SKM-1 treated with dmso at 0.1 percent for 144 hours (cell line): ENCODE measurements around the gene EYA2.
"Not testable (repeated sequence)": the region's sequence is repeated elsewhere in the genome, so short reads cannot be mapped to it uniquely, and the experiment has no call there.

Source experiments
- DNase-seq: peaks from one replicate; lab custom pipeline; 2025; ENCODE audit not compliant: unreplicated experiment; lab: John Stamatoyannopoulos, UW

Gene EYA2

GRCh38 chr20:46951840-46952497 is 57.3 kb downstream of the EYA2 start:
- DNase-seq: no peak

- DNase-seq: no peak
These were observed 59.0 kb downstream of the EYA2 start for GRCh38 chr20:46953596-46953995.

GRCh38 chr20:46954490-46955038 is 59.9 kb downstream of the EYA2 start:
- no peak for DNase-seq

DNA sequence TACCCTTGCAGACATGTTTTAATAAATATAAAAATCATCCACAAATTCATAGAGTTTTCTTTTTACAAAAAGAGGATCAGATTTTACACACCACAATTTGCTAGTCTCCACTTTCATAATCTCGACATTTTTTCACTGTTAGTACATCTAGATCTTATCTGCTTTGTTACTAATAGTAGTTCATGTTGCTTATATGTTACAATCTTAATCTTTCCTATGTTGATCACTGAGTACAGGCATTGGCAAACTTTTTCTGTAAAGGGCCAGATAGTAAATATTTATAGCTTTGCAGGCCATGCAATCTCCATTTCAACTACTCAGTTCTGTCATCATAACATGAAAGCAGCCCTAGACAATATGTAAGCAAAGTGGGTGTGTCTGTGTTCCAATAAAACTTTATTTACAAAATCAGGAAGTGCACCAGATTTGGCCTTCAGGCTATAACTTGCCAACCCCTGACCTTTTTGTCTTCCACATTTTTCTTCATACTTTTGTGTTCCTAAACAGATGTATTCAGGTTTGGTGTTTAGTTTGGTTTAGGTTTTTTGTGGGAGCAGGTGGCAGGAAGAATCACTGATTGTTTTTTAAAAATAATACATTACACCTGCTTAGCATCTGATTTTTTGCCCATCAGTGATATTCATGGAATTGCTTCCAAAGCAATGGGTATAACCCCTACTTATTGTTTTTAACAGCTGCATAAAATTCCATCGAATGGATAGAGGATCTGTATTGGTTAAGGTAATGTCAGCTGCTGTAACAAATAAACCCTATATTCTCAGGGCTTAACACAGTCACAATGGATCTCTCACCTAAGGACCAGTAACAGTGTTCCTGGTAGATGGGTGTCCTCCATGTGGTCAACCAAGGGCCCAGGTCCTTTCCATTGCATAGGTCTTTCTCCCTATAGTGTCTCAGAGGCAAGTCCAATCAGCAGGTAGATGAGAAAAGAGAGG is 61.2 kb downstream of the EYA2 start:
- no peak for DNase-seq

GRCh38 chr20:46959081-46959692 is 64.5 kb downstream of the EYA2 start:
- no peak for DNase-seq

GRCh38 chr20:46959821-46960220 is 65.2 kb downstream of the EYA2 start:
- no peak for DNase-seq

GRCh38 chr20:46960536-46960935 is 65.9 kb downstream of the EYA2 start:
- no peak for DNase-seq

DNA sequence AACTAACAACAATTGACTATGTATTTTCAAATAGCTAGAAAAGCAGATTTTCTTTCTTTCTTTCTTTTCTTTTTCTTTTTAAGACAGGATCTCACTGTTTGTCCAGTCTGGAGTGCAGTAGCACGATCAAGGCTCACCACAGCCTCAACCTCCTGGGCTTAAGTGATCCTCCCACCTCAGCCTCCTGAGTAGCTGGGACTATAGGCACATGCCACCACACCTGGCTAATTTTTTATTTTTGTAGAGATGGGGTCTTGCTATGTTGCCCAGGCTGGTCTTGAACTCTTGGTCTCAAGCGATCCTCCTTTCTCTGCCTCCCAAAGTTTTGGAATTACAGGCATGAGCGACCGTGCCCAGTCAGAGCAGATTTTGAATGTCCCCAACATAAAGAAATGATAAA is 67.3 kb downstream of the EYA2 start:
- DNase-seq: not testable (repeated sequence)

DNA sequence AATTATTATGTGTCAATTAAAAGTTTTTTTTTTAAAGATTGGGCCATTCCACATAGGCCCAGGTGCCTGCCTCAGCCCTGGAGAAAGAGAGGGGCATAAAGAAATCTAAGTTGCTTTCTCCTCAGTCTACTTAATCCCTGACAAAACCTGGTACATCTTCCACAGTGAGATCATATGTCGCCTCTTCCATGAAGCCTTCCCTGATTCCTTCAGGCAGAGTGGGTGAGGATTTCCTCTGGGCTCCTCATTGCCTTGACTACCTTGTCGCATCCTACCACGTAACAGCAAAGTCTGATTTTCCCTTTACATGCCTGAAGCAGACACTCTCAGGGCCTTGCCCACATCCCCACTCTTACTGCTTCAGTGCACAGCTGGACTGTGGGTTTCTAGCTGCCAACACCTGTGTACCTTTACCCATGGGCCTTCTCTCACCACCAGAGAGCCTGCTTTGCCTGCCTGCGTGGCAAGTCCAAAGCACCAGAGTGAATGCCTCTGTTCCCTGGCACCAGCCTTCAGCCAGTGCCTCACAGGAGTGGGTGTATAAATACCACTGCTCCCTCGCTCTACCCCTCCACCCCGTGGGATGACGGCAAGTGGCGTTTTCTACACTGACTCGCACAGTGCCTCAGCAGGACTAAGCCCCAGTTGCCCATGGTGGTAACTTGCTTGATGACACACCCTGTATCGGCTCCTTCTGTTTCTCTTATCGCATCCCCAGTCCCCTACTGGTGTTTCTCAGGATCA is 68.0 kb downstream of the EYA2 start:
- no peak for DNase-seq

DNA sequence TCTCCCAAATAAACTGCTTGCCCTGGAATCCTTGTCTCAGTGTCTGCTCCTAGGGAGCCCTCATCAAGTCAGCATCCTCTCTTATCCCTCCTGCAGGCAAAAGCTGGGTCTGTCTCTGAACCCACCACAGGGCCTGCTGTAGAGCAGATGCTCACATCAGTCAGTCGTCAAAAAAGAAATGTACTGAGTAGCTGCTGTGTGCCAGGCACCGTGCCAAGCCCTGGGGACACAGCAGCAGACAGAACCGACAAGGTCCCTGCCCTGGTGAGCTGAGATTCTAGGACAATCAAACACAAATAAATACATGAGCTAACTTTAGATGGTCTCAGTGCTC is 68.5 kb downstream of the EYA2 start:
- no peak for DNase-seq

- DNase-seq: peak; percentile 72
These were observed 69.3 kb downstream of the EYA2 start for GRCh38 chr20:46963758-46964617.

DNA sequence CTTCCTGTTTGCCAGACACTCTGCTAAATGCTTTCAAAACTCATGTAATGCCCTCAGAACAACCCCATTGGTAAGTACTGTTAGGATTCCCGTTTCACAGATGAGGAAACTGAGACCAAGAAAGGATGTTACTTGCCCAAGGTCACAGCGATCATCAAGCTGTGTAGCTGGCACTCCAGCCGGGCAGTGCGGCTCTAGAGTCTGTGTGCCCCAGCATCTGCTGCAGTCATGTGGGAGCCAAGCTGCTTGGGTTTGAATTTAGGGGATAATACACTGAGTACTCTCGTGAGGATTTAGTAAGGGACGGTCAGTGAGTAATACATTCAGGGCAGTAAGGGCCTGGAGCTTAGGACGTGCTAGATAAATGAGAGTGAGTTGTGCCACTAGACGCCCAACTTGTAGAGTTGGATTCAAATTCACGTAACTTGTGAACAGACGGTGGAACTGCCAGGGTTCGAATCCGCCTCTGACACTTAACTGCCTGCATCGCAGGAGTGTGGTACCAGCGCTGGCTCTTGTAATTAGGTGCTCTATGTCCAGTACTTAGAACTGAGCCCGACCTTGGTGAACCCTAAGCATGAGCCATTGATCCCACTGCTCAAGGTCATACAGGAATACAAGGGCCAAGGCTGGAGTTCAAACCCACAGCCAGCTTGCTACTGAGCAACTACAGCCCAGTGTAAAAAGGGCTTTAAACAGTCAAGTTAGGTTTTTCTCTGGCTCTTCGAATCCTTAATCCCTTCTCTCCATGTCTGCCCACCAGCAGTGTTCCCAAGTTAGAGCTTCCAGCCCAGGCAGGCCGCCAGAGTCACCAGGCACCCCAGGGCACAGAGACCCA is 70.2 kb downstream of the EYA2 start:
- DNase-seq: no peak

- no peak for DNase-seq
These were observed 70.8 kb downstream of the EYA2 start for GRCh38 chr20:46965477-46965876.

DNA sequence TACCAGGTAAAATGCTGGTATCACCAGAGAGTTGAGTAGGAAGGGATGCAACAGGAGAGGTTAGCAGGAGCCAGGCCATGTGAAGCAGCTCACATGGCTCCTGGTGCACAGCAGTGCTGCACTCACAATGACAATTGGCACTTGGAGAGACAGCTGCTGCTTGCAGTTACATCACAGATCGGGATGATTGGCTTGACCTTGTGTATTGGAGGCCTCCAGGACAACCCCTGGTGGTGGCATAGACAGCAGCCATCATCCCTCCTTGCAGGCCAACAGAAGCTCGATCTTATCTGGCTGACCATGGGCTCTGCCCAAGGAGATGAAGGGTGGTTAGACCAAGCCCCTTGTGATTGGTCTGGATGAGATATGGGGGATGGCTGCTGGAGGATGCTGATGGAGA is 73.0 kb downstream of the EYA2 start:
- DNase-seq: no peak

DNA sequence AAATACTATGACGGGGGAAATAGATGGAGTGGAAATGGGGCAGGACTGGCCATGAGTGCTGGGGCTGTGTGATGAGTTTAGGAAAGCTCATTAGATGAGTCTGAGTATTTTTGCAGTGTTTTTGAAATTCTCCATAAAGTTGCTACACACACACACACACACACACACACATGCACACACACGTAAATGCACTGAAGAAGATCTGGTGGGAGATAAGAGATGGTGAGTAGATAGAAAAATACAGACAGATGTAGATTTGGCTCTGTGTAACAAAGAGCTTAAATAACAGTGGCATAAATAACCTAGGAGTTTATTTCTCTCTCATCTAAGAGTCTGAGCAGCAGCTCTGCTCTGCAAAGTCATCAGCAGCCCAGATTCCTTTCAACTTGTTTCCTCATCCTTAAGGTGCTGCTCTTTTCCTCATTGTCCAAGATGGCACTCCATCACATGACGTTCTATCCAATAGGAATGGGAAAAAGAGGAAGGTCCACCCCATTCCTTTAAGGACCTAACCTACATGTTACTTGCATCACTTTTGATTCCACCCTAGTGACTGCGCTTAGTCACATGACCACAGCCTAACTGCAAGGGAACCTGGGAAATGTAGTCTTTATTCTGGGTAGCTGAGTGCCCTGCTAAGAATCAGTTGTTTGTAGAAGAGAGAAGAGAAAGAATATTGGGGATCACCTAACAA is 76.4 kb downstream of the EYA2 start:
- DNase-seq: peak; percentile 12

DNA sequence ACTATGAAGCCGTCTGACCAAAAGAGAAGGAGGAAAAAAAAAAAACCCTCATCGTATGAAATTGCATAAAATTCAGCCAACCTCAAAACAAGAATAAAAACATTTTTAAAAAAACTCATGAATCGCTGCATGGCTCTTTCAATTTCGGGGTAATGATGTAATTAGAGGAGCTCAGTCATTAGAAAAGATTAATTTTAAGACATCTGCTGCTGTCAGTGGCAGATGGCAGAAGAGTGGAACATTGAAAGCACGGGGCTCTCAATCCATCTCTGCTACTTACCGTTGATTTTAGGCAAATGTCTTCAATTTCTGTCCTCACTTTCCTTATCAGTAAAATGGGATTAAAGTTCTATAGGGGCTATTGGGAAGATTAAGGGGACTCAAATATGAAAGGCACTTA is 79.1 kb downstream of the EYA2 start:
- no peak for DNase-seq

GRCh38 chr20:46974669-46975434 is 80.2 kb downstream of the EYA2 start:
- no peak for DNase-seq

DNA sequence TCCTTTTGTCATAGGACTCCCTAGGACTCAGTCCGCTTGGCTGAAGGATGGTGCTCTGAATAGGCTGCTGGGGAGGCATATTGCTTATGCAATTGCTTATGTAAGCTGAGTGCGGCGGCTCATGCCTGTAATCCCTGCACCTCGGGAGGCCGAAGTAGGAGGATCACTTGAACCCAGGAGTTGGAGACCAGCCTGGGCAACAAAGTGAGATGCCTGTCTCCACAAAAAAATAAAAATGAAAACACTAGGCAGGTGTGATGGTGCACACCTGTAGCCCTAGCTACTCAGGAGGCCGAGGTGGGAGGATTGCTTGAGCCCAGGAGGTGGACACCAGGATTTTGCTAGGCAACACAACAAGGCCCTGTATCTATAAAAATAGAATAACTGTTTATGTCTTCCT is 81.3 kb downstream of the EYA2 start:
- no peak for DNase-seq
